Suprapubic skin (tissue), 3 donors: ENCODE data around the gene CKLF.

Experiments used
- CTCF ChIP-seq, 2 donors: fragments of 200-600 bp in 1 of 2; fragments of 450-650 bp in 1 of 2; sonication (generic) in 1 of 2; IDR thresholded peaks; one replicate each; pipeline ENCODE4 v1.5.1; 2016 to 2019; ENCODE audit warnings: antibody characterized with exemption in 2 of 2, mild to moderate bottlenecking in 1 of 2, moderate library complexity in 1 of 2
- POLR2A ChIP-seq, 2 donors: fragments of 450-650 bp; IDR thresholded peaks; one replicate each; pipeline ENCODE4 v1.6.1; 2017; ENCODE audit warnings: antibody characterized with exemption in 2 of 2, mild to moderate bottlenecking in 2 of 2, moderate library complexity in 2 of 2

- no peak for TF ChIP-seq CTCF (IDR thresholded peaks at IDR 0.05)
- TF ChIP-seq POLR2A (IDR thresholded peaks at IDR 0.05) = no peak
Measured at GRCh38 chr16:66562986-66563385, 10.6 kb downstream of the CKLF start.
